Activated CD4-positive, alpha-beta T cell treated with anti-CD3 and anti-CD28 coated beads, Interleukin-2, amount 10 ng/mL, durations not matched to agents 7 days and 5 days (primary cell): ENCODE data around the gene LEMD1. TPM values are rescaled to one million over a fixed set of nuclear protein-coding genes. Genes with fewer than 3 reads are reported as not detected.
A peak's percentile ranks its signal among the peaks of the same experiment; 100 is the strongest.

ENCODE experiments used
- CTCF ChIA-PET: fragments of 350-600 bp; sonication (Branson Sonifier 250); formaldehyde crosslinking; loops from one replicate; lab custom pipeline; 2021; ENCODE audit warnings: antibody characterized with exemption; lab: Charles Lee
- POLR2A ChIA-PET: fragments of 350-600 bp; sonication (Branson Sonifier 250); formaldehyde crosslinking; loops from one replicate; lab custom pipeline; 2021; ENCODE audit warnings: antibody characterized with exemption; lab: Charles Lee
- DNase-seq: peaks from one replicate; pipeline ENCODE4 v3.0.0-alpha.2; 2020
- H3K27ac Mint-ChIP-seq: one replicate; pipeline ENCODE4 v1.8.0; 2021; ENCODE audit warnings: mild to moderate bottlenecking, moderate library complexity, mixed read lengths
- H3K27me3 Mint-ChIP-seq: one replicate; pipeline ENCODE4 v1.8.0; 2021; ENCODE audit warnings: mixed read lengths
- H3K36me3 Mint-ChIP-seq: one replicate; pipeline ENCODE4 v1.8.0; 2021; ENCODE audit warnings: low read depth, mixed read lengths
- H3K4me1 Mint-ChIP-seq: one replicate; pipeline ENCODE4 v1.8.0; 2021; ENCODE audit warnings: mixed read lengths
- H3K4me3 Mint-ChIP-seq: one replicate; pipeline ENCODE4 v1.8.0; 2021; ENCODE audit warnings: mild to moderate bottlenecking, moderate library complexity, mixed read lengths
- H3K9me3 Mint-ChIP-seq: one replicate; pipeline ENCODE4 v1.8.0; 2021; ENCODE audit warnings: mixed read lengths
- microRNA-seq: library from miRNA; unstranded; fragments of <30 nt; microRNA quantifications from one replicate; pipeline ENCODE4 v1.2.0, GENCODE V29; 2021; ENCODE audit warnings: borderline microRNAs expressed, borderline replicate concordance
- total RNA-seq, 2 experiments: library from RNA; stranded (reverse); gene quantifications; one replicate each; pipeline ENCODE4 v1.2.3, GENCODE V29; 2021

LEMD1 gene
- total RNA-seq, 2 experiments from 2014 or later, result 0.52 to 0.64 TPM

DNA sequence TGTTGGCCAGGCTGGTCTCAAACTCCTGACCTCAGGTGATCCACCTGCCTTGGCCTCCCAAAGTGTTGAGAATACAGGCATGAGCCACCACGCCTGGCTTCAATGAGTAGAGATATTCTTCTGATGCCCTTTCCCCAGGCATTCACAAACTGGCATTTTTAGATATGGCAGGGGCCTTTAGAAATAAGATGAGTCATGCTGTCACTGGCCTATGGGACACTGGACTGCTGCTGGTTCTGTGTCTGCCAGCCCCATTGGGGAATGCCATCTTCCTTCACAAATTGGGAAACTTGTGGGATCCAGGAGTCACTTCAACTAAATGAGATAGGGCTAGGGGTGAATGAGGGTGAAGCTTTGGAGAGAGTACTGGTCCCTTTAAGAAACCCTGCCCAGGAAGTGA, 81.2 kb downstream of the LEMD1 start:
- H3K4me1 Mint-ChIP-seq, result peaks cover 6% of the 10 kb centered on the region
- H3K9me3 Mint-ChIP-seq, result no peaks in the 10 kb centered on the region
- no peak overlapping the region for H3K27ac Mint-ChIP-seq
- H3K4me3 Mint-ChIP-seq, result no peak overlapping the region
- H3K27me3 Mint-ChIP-seq, result peaks cover 43% of the 10 kb centered on the region
- H3K36me3 Mint-ChIP-seq, result no peaks in the 10 kb centered on the region
- ChIA-PET CTCF (interaction anchor here (0.6 to 1.3 kb wide), 2 partner anchors 32 to 183 kb away, joined by 3 read pairs; no protein-coding TSS in a partner anchor), POLR2A (no interaction called here)
- DNase-seq, result no peak

DNA sequence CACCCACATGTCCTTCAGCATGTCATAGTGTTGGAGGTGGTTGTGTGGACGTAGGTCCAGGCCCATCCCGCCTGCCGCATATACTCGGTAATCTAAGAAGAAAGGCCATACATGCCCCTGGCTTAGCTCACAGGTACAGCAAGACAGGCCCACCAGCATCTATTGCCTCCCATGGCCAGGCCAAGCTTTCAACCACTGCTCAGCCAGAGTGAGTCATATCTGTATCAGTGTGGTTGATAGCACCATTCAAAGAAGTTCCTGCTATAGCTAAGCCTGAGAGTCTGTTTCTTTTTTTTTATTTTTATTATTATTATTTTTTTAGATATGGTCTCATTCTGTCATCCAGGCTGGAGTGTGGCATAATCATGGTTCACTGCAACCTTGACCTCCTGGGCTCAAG, 82.1 kb downstream of the LEMD1 start:
- POLR2A ChIA-PET, result interaction anchor here (0.6 kb wide), 1 partner anchor 110 kb away, joined by 4 read pairs; no protein-coding TSS in a partner anchor
- peaks cover 34% of the 10 kb centered on the region for H3K27me3 Mint-ChIP-seq
- peaks cover 6% of the 10 kb centered on the region for H3K4me1 Mint-ChIP-seq
- H3K9me3 Mint-ChIP-seq, result no peaks in the 10 kb centered on the region
- no peak for DNase-seq
- CTCF ChIA-PET, result interaction anchor here (0.5 to 2.0 kb wide), 4 partner anchors 9 to 967 kb away, joined by 3 to 9 read pairs (median 4); no protein-coding TSS in a partner anchor
- no peak overlapping the region for H3K4me3 Mint-ChIP-seq
- no peak overlapping the region for H3K27ac Mint-ChIP-seq
- H3K36me3 Mint-ChIP-seq, result no peaks in the 10 kb centered on the region

DNA sequence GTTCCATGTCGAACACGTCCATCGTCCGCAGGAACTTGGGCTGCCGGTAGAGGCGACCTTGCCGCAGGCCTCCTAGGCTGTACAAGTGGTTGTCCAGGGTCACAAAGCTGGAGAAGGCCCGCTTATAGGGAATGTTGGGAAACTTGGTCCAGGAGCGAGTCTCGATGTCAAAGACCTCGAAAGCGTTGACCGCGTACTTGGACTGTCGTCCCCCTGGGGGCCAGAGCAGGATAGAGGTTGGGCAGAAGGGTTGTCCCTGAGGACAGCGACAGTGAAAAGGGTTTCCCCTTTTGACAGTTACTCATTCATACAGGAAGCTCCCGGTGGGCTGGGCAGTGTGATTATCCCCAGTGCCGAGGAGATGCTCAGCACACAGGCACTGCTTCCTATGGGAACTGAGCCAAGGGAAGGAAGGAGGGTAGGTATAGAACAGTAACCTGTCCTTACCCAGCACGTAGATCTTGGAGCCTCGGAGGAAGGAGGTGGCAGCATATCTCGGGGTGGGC, 82.6 kb downstream of the LEMD1 start:
- no peak overlapping the region for H3K4me3 Mint-ChIP-seq
- POLR2A ChIA-PET, result interaction anchor here (0.6 kb wide), 1 partner anchor 109 kb away, joined by 4 read pairs; no protein-coding TSS in a partner anchor
- H3K27me3 Mint-ChIP-seq, result peaks cover 29% of the 10 kb centered on the region
- H3K4me1 Mint-ChIP-seq, result peaks cover 2% of the 10 kb centered on the region
- H3K36me3 Mint-ChIP-seq, result no peaks in the 10 kb centered on the region
- CTCF ChIA-PET, result interaction anchor here (0.5 to 2.0 kb wide), 6 partner anchors 8 to 966 kb away, joined by 3 to 9 read pairs (median 4); no protein-coding TSS in a partner anchor
- H3K9me3 Mint-ChIP-seq, result no peaks in the 10 kb centered on the region
- no peak overlapping the region for H3K27ac Mint-ChIP-seq
- DNase-seq, result no peak

DNA sequence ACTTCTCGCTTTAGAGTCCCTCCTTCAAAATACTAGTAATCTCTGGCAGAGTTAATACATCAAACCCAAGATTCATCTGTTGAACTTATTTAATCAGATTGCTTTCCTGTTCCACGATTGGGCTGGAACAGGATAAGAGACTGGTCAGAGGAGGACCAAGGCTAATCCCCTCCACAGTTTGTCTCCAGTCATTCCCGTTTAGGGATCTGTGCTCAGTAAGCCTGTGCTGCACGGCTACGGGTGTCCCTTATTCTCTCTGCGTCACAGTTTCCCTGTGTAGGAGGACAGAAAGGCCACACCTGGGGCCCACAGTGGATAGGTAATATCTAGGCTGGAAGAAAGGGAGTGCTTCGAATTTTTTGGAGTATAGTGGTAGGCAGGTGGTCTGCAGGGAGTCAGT, 83.8 kb downstream of the LEMD1 start:
- Mint-ChIP-seq H3K27ac (no peak overlapping the region), H3K4me1 (no peaks in the 10 kb centered on the region), H3K9me3 (no peaks in the 10 kb centered on the region), H3K36me3 (no peaks in the 10 kb centered on the region), H3K27me3 (peaks cover 30% of the 10 kb centered on the region), H3K4me3 (no peak overlapping the region)
- ChIA-PET POLR2A (no interaction called here), CTCF (interaction anchor here (3.6 kb wide), 1 partner anchor 13 kb away, joined by 24 read pairs; no protein-coding TSS in a partner anchor)
- DNase-seq, result no peak

DNA sequence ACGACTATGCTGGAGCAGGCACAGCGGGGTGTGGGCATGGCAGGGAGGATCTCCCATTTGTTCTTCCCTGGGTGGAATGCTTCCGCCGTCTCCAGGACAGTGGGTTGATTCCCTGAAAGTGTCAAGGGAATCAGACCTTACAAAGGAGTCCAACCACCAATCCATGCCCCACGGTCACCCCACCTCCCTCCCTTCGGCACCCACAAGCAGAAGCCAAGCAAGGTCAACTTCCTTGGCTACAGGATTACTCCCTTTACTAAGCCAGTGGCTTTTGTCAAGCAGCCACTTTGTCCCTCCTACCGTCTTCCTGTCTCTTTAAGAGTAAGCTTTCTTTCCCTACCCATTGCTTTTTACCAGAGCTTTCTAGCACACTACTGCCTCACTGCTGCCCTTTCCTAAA, 84.4 kb downstream of the LEMD1 start:
- no peaks in the 10 kb centered on the region for H3K36me3 Mint-ChIP-seq
- H3K9me3 Mint-ChIP-seq, result no peaks in the 10 kb centered on the region
- peaks cover 24% of the 10 kb centered on the region for H3K27me3 Mint-ChIP-seq
- ChIA-PET POLR2A (no interaction called here), CTCF (interaction anchor here (1.2 to 3.6 kb wide), 6 partner anchors 8 to 76 kb away, joined by 5 to 24 read pairs (median 8); no protein-coding TSS in a partner anchor)
- H3K4me3 Mint-ChIP-seq, result no peak overlapping the region
- H3K27ac Mint-ChIP-seq, result peak overlapping the region; percentile 1
- DNase-seq, result no peak
- H3K4me1 Mint-ChIP-seq, result no peaks in the 10 kb centered on the region

DNA sequence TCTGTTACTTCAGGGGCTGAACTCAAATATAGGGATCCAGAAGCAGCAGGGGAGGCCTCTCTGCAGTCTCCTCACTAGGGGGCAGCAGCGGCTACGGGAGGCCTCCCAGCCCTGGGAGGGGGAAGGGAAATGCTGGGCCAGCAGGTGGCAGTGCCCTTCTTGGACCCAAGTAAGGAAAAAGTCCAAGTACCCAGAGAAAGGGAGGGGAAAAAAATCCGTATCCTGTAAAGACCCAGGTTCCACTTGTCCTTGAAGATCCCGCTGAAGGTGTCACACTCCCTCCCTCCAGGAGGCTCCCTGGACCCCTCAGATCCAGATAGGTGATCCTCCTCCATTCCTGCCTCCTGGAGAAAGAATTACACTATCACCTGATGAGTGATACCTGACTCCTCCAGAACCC, 86.2 kb downstream of the LEMD1 start:
- H3K9me3 Mint-ChIP-seq, result no peaks in the 10 kb centered on the region
- H3K4me3 Mint-ChIP-seq, result no peak overlapping the region
- H3K36me3 Mint-ChIP-seq, result no peaks in the 10 kb centered on the region
- H3K27ac Mint-ChIP-seq, result no peak overlapping the region
- no peaks in the 10 kb centered on the region for H3K4me1 Mint-ChIP-seq
- ChIA-PET CTCF (interaction anchor here (0.7 to 3.6 kb wide), 12 partner anchors 11 to 188 kb away, joined by 3 to 24 read pairs (median 5); no protein-coding TSS in a partner anchor), POLR2A (no interaction called here)
- peaks cover 16% of the 10 kb centered on the region for H3K27me3 Mint-ChIP-seq
- DNase-seq, result peak; percentile 84

DNA sequence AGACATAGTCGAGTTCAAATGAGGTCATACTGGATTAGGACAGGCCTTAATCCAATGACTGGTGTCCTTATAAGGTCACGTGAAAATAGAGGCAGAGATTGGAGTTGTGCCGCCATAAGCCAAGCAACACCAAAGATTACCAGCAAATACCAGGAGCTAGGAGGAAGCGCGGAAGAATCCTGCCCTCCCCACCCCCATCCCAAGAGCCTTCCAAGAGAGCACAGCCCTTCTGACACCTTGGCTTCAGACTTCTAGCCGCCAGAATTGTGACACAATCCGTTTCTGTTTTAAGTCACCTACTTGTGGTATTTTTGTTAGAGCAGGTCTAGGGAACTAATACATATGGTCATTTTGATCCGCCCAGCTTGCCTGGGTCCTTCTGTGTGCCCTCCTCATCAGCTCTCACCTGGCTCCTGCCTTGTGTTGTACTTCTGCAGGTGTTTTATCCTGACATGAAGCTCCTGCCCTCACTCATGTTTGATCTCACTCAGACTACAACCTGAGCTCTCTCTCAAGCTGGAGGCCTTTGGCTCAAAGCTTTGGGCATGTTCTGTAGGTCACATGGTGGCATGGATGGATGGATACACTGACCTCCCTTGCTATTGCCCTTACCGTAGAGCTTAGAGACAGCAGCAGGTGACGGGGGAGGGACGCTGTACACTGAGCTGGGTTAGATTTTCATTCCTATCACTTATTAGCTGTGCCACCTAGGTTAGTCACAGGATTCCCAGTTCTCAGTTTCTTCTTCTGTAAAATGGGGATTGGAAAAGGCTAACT, 89.7 kb downstream of the LEMD1 start:
- H3K36me3 Mint-ChIP-seq, result no peaks in the 10 kb centered on the region
- H3K9me3 Mint-ChIP-seq, result no peaks in the 10 kb centered on the region
- CTCF ChIA-PET, result interaction anchor here (1.2 to 23.4 kb wide), 8 partner anchors 8 to 192 kb away, joined by 3 to 560 read pairs (median 5); partner anchors contain the start of gene NUAK2
- H3K4me3 Mint-ChIP-seq, result no peak overlapping the region
- POLR2A ChIA-PET, result interaction anchor here (0.5 kb wide), 1 partner anchor 54 kb away, joined by 4 read pairs; no protein-coding TSS in a partner anchor
- no peaks in the 10 kb centered on the region for H3K4me1 Mint-ChIP-seq
- peaks cover 24% of the 10 kb centered on the region for H3K27me3 Mint-ChIP-seq
- no peak overlapping the region for H3K27ac Mint-ChIP-seq
- DNase-seq, result no peak

Small RNA genes within 50 kb of the gene (microRNA-seq; reads per million reads assigned to microRNA genes)
- gene MIR135B, result 58.8 reads per million, percentile 65 among the genes with 10 or more reads in this experiment

Other genes with a start within 250 kb of the LEMD1 start
- 1 to 10 TPM; 8.8 to 8.9 TPM for gene DSTYK, start 210.4 kb downstream of the LEMD1 start, total RNA-seq
- under 1 TPM; 0.52 to 0.64 TPM for gene TMCC2, start 194.1 kb downstream of the LEMD1 start, total RNA-seq
- 10 to 100 TPM; 12.1 to 12.7 TPM for gene NUAK2, start 100.3 kb downstream of the LEMD1 start, total RNA-seq
- not detected for gene KLHDC8A, start 65.1 kb downstream of the LEMD1 start, total RNA-seq
- gene BLACAT1, start 34.0 kb upstream of the LEMD1 start, total RNA-seq, result under 1 TPM; 0.20 to 0.23 TPM
- 1 to 10 TPM; 2.9 to 3.5 TPM for gene CDK18, start 82.6 kb upstream of the LEMD1 start, total RNA-seq
- 100 to 1,000 TPM in 1 of 2 experiments, 10 to 100 TPM in 1; 99.4 to 103 TPM for gene ELK4, start 210.0 kb upstream of the LEMD1 start, total RNA-seq